22Rv1 (cell line): ENCODE measurements around the gene FIZ1.
A peak's percentile ranks its signal among the peaks of the same experiment; 100 is the strongest.
"Not testable (repeated sequence)": the region's sequence is repeated elsewhere in the genome, so short reads cannot be mapped to it uniquely, and the experiment has no call there.

Experiments used
- H3K27ac ChIP-seq: fragments of 450-650 bp; 2 replicates; pipeline ENCODE4 v1.5.1; 2017
- ZFX ChIP-seq: fragments of 450-650 bp; IDR thresholded peaks from 2 replicates; pipeline ENCODE4 v1.6.1; 2017; ENCODE audit warnings: antibody characterized with exemption, borderline replicate concordance
- TF ChIP-seq, protein P1 (sequence below): fragments of 450-650 bp; IDR thresholded peaks from 2 replicates; pipeline ENCODE4 v1.5.1; 2017; ENCODE audit warnings: mild to moderate bottlenecking

FIZ1 gene

DNA sequence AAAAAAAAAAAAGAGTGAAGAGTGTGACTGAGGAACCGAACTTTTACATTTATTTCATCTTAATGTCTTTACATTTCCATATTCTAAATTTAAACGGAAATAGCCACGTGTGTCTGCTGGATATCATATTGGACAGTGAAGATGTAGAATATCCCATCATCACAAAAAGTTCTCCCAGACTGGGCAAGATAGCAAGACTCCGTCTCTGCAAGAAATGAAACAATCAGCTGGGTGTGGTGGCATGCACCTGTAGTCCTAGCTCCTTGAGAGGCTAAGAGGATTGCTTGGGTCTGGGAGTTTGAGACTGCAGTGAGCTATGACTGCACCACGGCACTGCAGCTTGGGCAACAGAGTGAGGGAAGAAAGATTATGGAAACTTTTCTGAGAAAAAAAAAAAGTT, 22.6 kb downstream of the FIZ1 start:
- H3K27ac ChIP-seq, result 0 out of 2 replicates have a peak overlapping the region, but pooled peaks have one; percentile 20
- TF ChIP-seq, protein P1, sequence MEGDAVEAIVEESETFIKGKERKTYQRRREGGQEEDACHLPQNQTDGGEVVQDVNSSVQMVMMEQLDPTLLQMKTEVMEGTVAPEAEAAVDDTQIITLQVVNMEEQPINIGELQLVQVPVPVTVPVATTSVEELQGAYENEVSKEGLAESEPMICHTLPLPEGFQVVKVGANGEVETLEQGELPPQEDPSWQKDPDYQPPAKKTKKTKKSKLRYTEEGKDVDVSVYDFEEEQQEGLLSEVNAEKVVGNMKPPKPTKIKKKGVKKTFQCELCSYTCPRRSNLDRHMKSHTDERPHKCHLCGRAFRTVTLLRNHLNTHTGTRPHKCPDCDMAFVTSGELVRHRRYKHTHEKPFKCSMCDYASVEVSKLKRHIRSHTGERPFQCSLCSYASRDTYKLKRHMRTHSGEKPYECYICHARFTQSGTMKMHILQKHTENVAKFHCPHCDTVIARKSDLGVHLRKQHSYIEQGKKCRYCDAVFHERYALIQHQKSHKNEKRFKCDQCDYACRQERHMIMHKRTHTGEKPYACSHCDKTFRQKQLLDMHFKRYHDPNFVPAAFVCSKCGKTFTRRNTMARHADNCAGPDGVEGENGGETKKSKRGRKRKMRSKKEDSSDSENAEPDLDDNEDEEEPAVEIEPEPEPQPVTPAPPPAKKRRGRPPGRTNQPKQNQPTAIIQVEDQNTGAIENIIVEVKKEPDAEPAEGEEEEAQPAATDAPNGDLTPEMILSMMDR, result no peak
- no peak for TF ChIP-seq ZFX

DNA sequence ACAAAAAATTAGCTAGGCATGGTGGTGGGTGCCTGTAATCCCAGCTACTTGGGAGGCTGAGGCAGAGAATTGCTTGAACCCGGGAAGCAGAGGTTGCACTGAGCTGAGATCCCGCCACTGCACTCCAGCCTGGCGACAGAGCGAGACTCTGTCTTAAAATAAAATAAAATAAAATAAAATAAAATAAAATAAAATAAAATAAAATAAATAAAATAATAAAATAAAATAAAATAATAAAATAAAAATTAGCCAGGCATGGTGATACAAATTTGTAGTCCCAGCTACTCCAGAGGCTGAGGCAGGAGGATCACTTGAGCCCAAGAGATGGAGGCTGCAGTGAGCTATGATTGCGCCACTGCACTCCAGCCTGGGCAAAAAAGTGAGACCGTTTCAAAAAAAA, 25.4 kb downstream of the FIZ1 start:
- H3K27ac ChIP-seq, result not testable (repeated sequence)

DNA sequence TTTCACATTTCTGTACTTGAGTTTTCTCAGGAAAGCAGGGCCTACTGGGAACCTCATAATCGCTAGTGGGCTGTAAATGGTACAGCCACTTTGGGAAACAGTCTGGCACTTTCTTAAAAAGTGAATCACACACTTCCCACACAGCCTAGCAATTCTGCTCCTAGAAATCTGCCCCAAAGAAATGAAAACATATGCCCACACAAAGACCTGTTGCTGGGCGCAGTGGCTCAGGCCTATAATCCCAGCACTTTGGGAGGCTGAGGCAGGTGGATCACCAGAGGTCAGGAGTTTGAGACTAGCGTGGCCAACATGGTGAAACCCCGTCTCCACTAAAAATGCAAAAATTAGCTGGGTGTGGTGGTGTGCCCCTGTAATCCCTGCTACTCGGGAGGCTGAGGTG, 29.8 kb downstream of the FIZ1 start:
- not testable (repeated sequence) for H3K27ac ChIP-seq

DNA sequence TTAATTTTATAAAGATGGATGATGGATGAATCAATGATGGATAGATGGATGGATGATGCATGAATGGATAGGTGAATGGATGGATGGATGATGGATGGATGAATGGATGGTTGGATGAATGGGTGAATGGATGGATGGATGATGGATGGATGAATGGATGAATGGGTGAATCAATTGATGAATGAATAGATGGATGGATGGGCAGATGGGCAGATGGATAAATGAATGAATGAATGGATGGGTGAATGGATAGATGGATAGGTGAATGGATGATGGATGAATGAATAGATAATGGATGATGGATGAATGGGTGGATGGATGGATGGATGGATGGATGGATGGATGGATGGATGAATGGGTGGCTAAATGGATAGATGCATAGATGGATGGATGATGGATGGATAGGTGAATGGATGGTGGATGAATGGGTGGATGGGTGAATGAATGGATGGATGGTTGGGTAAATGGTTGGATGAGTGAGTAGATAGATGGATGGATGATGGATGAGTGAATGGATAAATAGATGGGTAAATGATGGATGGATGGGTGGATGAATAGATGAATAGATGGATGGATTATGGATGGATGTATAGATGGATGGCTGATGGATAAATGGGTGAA, 31.5 kb downstream of the FIZ1 start:
- H3K27ac ChIP-seq, result no peak overlapping the region
- TF ChIP-seq, protein P1, result no peak
- TF ChIP-seq ZFX, result no peak

DNA sequence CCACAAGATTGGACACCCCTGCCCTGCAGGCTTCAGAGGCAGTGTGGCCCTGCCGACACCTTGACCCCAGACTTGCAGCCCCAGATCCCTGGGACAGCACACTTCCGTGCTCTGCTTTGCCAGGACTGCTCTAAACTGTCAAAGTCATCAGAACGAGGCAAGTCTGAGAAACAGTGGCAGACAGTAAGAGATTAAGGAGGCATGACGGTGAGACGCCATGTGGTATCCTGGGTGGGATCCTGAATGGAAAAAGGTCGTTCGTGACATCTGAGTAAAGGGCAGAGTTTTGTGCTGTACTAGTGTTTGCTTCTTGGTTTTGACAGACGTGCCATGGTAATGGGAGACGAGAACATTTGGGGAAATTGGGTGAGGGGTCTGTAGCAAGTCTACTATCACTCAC, 32.5 kb downstream of the FIZ1 start:
- H3K27ac ChIP-seq, result no peak overlapping the region
- TF ChIP-seq, protein P1, result no peak
- TF ChIP-seq ZFX, result no peak

DNA sequence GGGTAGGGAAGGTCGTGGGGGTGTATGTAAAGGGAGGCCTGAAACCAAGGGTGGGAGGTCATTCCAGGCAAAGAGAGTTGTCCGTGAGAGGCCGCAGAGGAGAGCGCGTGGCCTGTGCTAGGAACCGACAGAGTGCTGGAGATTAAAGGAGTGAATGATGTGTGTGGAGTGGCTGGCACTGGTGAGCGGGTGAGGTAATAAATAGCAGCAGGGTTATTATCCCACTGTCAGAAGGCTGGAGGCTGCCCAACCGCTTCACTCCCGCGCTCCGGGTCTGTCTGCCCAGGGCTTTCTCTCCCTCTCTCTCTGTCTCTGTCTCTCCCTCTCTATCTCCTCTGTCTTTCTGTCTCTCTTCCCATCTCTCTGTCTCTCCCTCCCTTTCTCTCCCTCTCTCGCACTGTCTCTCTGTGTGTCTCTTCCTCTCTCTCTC, 36.0 kb downstream of the FIZ1 start:
- TF ChIP-seq ZFX, result no peak
- TF ChIP-seq, protein P1, result no peak
- no peak overlapping the region for H3K27ac ChIP-seq

DNA sequence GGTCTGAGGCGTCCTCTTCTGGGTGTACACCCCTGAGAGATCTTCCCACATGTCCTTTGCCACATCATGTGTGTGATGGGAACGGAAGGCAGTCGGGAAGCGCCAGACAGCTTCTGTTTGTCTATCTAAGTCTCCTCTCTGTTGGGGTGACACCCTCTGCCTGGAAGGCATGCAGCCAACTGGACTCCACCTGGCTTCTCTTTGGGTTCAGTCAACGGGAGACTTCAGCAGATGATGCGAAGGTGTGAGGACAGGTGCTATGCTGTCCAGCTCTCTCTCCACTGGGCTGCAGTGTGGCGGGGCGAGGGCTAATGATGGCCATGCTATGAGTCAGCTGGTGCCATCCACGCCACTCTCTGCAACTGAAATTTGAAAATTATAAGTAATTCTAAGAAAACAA, 39.6 kb downstream of the FIZ1 start:
- TF ChIP-seq, protein P1, result no peak
- no peak for TF ChIP-seq ZFX
- H3K27ac ChIP-seq, result no peak overlapping the region

DNA sequence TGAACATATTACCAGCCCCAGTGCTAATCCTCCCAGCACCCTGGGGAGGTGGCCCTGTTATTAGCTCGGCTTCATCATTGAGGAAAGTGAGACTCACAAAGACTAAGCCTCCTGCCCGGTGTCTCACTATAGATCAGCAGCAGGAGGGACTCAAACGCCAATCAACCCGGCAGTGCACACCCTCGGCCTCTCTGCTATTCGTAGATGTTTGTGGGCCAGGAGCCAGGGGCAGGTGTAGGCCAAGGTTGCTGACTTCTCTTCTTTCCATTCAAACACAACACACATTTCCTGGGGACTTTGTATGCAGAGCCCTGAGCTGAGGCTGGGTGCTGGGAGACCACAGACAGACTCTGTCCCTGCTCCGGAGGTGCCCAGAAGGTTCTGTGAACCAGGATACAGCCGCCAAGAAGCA, 44.6 kb downstream of the FIZ1 start:
- TF ChIP-seq, protein P1, result no peak
- no peak for TF ChIP-seq ZFX
- no peak overlapping the region for H3K27ac ChIP-seq
